GM13977 (cell line): ENCODE measurements around the gene PINLYP.

ENCODE experiments used
- DNase-seq: peaks from one replicate; pipeline ENCODE4 v3.0.0; 2012; ENCODE audit warnings: low spot score
- in situ Hi-C: fragments of 300-500 bp; cut with MboI; formaldehyde crosslinking; loops from one replicate; pipeline ENCODE4 v1.12.0; 2022; ENCODE audit warnings: low sequenced_read_pairs, low pct_unique_long_range_greater_than_20kb, mixed read lengths, inconsistent platforms; ENCODE audit not compliant: unreplicated experiment
- TF ChIP-seq, protein P1 (sequence below): IDR thresholded peaks from 2 replicates; pipeline ENCODE4 v1.5.1; 2012; ENCODE audit warnings: mild to moderate bottlenecking, control low read depth; ENCODE audit not compliant: insufficient read depth; ENCODE audit errors: extremely low read depth, missing control alignments

Gene PINLYP

DNA sequence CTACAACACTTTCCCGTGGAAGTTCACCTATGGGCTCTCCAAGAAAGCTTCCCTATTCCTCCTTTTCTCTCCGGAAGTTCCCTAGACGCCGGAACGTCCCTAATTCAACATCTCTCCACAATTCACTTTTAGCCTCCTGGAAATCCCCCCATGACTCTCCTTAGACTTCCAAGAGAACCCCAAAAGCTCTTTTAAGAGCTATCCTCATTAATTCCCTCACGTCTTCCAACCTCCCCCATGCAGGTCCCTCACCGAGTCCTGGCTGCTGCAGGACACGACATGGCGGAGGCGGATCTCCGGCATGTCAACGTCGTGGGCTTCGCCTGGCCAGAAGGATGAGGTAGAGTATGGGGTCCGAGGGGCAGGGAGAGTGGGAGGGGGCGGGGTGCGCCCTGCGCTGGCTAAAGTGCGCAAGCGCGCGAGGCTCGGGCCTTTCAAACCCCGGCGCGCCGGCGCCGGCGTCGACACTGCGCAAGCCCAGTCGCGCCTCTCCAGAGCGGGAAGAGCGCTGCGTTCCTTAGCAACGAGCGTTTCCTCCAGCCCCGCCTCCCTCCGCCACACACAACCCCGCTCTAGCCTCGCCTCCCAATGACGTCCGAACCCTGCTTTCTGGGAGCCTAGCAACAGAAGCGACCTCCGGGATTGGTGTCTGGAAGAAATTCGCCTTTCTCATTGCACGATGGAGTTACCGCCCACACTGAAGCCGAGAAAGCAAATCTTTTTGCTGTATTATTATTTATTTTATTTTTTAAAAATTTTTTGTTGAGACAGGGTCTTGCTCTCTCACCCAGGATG, at the start of gene PINLYP, which contains the start of gene XRCC1:
TSS of gene PINLYP (plus strand) at position 646 of the 795 bp plus-strand sequence. CDS start 1,391 bp downstream, outside the sequence.
TSS of gene XRCC1 (minus strand) at position 372 of the 795 bp plus-strand sequence. CDS start at position 303, 69 bp downstream.
- DNase-seq: peak; percentile 98
- TF ChIP-seq, protein P1, sequence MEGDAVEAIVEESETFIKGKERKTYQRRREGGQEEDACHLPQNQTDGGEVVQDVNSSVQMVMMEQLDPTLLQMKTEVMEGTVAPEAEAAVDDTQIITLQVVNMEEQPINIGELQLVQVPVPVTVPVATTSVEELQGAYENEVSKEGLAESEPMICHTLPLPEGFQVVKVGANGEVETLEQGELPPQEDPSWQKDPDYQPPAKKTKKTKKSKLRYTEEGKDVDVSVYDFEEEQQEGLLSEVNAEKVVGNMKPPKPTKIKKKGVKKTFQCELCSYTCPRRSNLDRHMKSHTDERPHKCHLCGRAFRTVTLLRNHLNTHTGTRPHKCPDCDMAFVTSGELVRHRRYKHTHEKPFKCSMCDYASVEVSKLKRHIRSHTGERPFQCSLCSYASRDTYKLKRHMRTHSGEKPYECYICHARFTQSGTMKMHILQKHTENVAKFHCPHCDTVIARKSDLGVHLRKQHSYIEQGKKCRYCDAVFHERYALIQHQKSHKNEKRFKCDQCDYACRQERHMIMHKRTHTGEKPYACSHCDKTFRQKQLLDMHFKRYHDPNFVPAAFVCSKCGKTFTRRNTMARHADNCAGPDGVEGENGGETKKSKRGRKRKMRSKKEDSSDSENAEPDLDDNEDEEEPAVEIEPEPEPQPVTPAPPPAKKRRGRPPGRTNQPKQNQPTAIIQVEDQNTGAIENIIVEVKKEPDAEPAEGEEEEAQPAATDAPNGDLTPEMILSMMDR: no peak
- in situ Hi-C loops: no loop called here

DNA sequence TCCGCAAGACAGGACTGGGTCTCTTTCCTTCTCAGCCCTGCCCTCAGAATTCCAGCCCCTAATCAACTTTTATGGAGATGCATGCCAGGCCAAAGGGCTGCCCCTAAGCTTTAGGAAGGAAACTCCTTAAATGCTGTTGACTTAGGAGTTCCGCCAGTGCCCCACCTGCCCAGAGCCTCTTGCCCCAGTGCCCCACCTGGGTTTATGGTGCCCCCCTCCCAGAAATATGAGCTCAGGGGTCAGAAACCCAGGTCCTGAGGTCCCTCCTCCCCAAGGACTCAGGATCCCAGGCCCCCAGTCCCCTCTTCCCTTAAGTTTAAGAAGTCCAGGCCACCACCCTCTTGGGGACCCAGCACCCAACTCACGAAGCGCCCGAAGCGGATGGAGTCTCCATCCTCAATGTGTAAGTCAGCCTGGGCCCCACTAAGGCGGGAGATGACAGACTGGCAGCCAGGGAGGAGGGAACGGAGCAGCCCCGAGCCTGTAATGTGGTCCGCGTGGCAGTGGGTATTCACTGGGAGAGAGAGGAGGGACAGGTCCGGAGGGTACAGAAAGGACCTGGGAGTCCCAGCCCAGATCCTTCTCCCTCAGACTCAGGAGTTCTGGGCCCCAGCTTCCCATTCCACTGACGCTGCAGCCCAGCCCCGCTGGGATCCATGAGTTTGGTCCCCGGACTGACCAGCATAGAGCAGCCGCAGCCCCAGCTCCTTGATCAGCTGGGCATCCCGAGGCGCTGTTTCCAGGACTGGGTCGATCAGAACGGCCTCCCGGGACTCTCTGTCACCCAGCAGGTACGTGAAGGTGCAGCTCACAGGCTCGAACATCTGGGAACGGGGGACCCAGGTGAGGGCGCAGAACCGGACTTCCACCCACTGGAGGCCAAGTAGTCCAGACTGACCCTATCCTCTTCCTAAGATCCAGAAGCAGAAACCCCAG, 49.5 kb upstream of the PINLYP start:
- TF ChIP-seq, protein P1: no peak
- DNase-seq: no peak
- in situ Hi-C loops: no loop called here

DNA sequence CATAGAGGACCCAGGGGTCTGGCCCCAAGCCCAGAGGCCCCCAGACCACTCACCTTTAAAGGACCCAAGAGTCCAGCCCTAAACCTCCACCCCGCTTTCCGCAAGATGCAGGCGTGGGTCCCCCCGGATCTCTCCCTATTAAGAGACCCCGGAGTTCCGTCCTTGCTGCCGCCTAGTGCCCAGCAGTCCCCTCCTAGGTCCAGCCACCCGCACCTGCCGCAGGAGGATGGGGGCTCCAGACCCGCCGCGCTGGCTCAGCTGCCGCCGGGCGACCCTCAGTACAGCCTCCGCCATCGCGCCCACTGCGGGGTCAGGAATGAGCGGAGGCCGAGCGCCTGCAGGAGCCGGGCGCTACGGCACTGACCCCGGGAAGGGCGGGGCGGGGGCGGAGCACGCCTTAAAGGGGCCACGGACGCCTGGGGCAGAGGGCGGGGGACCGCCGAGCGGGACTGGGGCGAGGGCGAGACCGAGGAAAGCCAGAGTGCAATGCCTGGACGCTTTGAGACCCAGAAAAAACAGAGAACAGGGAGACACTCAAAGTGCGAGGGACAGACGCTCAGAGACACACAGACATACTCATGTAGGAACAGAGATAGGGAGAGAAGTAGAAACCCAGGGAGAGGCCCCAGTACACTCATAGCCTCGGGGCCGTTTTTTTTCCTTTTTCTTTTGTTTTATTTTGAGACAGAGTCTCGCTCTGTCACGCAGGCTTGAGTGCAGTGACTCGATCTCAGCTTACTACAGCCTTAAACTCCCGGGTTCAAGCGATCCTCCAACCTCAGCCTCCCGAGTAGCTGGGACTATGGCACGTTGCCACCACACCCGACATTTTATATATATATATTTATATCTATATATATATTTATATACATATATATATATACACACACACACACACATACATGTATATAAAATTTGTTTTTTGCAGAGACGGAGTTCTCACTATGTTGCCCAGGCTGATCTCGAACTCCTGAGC, 48.4 kb upstream of the PINLYP start, which contains the start of gene ETHE1:
TSS of gene ETHE1 (minus strand) at position 318 of the 976 bp plus-strand sequence. CDS start at position 294, 24 bp downstream.
- in situ Hi-C loops: no loop called here
- DNase-seq: peak; percentile 86
- TF ChIP-seq, protein P1: no peak

DNA sequence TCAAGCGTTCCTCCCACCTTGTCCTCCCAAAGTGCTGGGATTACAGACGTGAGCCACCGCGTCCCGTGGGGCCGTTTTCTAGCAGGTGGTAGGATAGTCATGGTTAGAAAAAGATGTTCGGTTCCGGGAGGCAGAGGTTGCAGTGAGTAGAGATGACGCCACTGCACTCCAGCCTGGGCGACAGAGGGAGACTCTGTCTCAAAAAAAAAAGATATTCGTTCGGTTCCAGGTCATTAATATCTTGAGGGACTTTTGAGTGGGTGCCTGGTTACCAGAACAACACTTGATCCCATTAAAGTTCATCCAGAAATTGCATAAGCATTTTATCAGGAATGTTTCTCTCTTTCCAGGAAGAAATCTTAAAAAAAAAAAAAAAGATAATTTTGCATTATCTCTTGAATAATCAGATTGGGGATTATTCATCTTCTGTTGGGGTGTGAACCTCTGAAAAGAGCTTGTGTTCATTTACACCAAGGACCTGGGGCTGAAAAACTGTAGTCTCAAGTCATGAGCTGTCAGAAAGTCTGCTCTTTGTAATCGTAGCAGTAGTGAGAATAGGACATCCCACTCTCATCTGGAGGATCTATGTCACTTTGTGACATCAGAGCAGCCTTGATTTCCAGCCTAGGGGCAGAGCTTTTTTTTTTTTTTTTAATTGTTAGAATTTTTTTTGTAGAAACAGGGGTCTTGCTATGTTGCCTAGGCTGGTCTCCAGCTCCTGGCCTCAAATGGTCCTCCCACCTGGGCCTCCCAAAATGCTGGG, 47.6 kb upstream of the PINLYP start:
- TF ChIP-seq, protein P1: no peak
- in situ Hi-C loops: no loop called here
- DNase-seq: no peak

DNA sequence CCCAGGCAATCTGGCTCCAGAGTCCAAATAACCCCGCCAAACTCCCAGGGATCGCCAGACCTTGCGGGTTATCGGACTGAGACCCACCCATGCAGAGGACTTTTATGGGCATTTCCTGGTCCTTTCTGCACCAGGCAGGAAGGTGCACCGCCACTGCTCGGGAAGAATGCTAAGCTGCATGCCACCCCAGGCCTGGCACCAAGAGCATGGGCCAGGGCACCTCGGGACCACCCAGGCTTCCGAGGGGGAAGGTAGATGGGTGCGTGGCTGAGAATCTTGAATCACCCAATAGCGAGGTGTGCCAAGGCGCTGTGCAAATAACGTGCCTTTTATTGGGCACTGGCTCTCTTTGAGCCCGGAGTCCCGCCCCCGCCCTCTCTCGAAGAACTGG, 43.0 kb upstream of the PINLYP start:
- peak; percentile 70 for DNase-seq
- TF ChIP-seq, protein P1: no peak
- in situ Hi-C loops: no loop called here
